LHCN-M2 (cell line): Measurements from ENCODE around the gene SERPINE1. TPM values are rescaled to one million over a fixed set of nuclear protein-coding genes. Genes with fewer than 3 reads are reported as not detected.
"Not testable (repeated sequence)": the region's sequence is repeated elsewhere in the genome, so short reads cannot be mapped to it uniquely, and the experiment has no call there.

Source experiments
- DNase-seq: peaks from one replicate; pipeline ENCODE4 v3.0.0-alpha.2; 2012; ENCODE audit warnings: low read depth
- total RNA-seq: library from RNA; depleted of rRNA; stranded (reverse); fragments of >200 nt; gene quantifications from 2 replicates; pipeline ENCODE4 v1.2.3, GENCODE V29; 2014

Gene SERPINE1
- total RNA-seq, 1 experiment from 2014 or later, result 1,980 TPM

GRCh38 chr7:101100858-101101847, 25.8 kb upstream of the SERPINE1 start:
- DNase-seq, result no peak

GRCh38 chr7:101102026-101102425, 24.9 kb upstream of the SERPINE1 start:
- DNase-seq, result no peak

GRCh38 chr7:101103701-101104100, 23.2 kb upstream of the SERPINE1 start:
- DNase-seq, result not testable (repeated sequence)

GRCh38 chr7:101104193-101104713, 22.7 kb upstream of the SERPINE1 start:
- DNase-seq, result no peak

GRCh38 chr7:101104799-101105198, 22.1 kb upstream of the SERPINE1 start:
- DNase-seq, result no peak

GRCh38 chr7:101105248-101105647, 21.7 kb upstream of the SERPINE1 start:
- DNase-seq, result not testable (repeated sequence)

GRCh38 chr7:101106386-101106785, 20.5 kb upstream of the SERPINE1 start:
- no peak for DNase-seq

- peak; percentile 96 for DNase-seq
These were observed 18.5 kb upstream of the SERPINE1 start for GRCh38 chr7:101108330-101108857.

- DNase-seq, result peak; percentile 89
These were observed 17.9 kb upstream of the SERPINE1 start for GRCh38 chr7:101108961-101109360.

GRCh38 chr7:101109368-101109767, 17.5 kb upstream of the SERPINE1 start:
- DNase-seq, result no peak

- no peak for DNase-seq
These were observed 15.6 kb upstream of the SERPINE1 start for GRCh38 chr7:101111261-101111660.

- DNase-seq, result peak; percentile 99
These were observed 14.7 kb upstream of the SERPINE1 start for GRCh38 chr7:101112233-101112632.

GRCh38 chr7:101113140-101113539, 13.8 kb upstream of the SERPINE1 start:
- DNase-seq, result not testable (repeated sequence)

- no peak for DNase-seq
These were observed 13.1 kb upstream of the SERPINE1 start for GRCh38 chr7:101113836-101114235.

- DNase-seq, result peak; percentile 72
These were observed 12.4 kb upstream of the SERPINE1 start for GRCh38 chr7:101114492-101114891.

GRCh38 chr7:101115215-101115614, 11.7 kb upstream of the SERPINE1 start:
- DNase-seq, result no peak

- peak; percentile 32 for DNase-seq
These were observed 10.0 kb upstream of the SERPINE1 start for GRCh38 chr7:101116898-101117297.

- DNase-seq, result no peak
These were observed 8.0 kb upstream of the SERPINE1 start for GRCh38 chr7:101118856-101119255.

- DNase-seq, result no peak
These were observed 7.0 kb upstream of the SERPINE1 start for GRCh38 chr7:101119876-101120275.

- DNase-seq, result no peak
These were observed 6.6 kb upstream of the SERPINE1 start for GRCh38 chr7:101120315-101120714.

GRCh38 chr7:101121631-101121990, 5.3 kb upstream of the SERPINE1 start:
- DNase-seq, result not testable (repeated sequence)
